H1 (cell line): ENCODE data around the gene ZC3H18. TPM values are rescaled to one million over a fixed set of nuclear protein-coding genes. Genes with fewer than 3 reads are reported as not detected.
A peak's percentile ranks its signal among the peaks of the same experiment; 100 is the strongest.

ENCODE experiments used
- CTCF ChIA-PET: fragments of 300-600 bp; sonication (Branson Sonifier 250); formaldehyde crosslinking; loops from one replicate; lab custom pipeline; 2021; ENCODE audit not compliant: partially characterized antibody; lab: Charles Lee
- POLR2A ChIA-PET: fragments of 300-600 bp; sonication (Branson Sonifier 250); formaldehyde crosslinking; loops from one replicate; lab custom pipeline; 2021; ENCODE audit warnings: inconsistent platforms; ENCODE audit not compliant: partially characterized antibody; lab: Charles Lee
- DNase-seq, 2 experiments: peaks; one replicate each; pipeline versions ENCODE4 v3.0.0 to v3.0.0-alpha.2; 2010 to 2022; ENCODE audit warnings: low spot score in 2 of 2, low read depth in 1 of 2, mixed read lengths in 1 of 2
- FAIRE-seq: peaks from 2 replicates; lab custom pipeline; 2011; peaks lifted over from hg19 to GRCh38; lab: Jason Lieb, UNC
- H2AFZ ChIP-seq: 2 replicates; pipeline ENCODE4 v1.8.1; 2012; ENCODE audit warnings: low read length, inconsistent platforms
- H2AK5ac ChIP-seq: 2 replicates; pipeline ENCODE4 v1.6.1; 2013; ENCODE audit warnings: low read depth, low read length
- H2BK120ac ChIP-seq: replicated peaks from 2 replicates; pipeline ENCODE3; 2013; ENCODE audit warnings: low read depth, low read length, inconsistent platforms
- H2BK12ac ChIP-seq: 2 replicates; pipeline ENCODE4 v1.6.1; 2013; ENCODE audit warnings: low read depth, low read length
- H2BK15ac ChIP-seq: 2 replicates; pipeline ENCODE4 v1.6.1; 2013; ENCODE audit warnings: low read length
- H2BK20ac ChIP-seq: 2 replicates; pipeline ENCODE4 v1.6.1; 2013; ENCODE audit warnings: low read length
- H2BK5ac ChIP-seq: 2 replicates; pipeline ENCODE4 v1.6.1; 2013; ENCODE audit warnings: low read depth, low read length
- H3K14ac ChIP-seq: 2 replicates; pipeline ENCODE4 v1.6.1; 2013; ENCODE audit warnings: inconsistent platforms; ENCODE audit not compliant: insufficient read length
- H3K18ac ChIP-seq: 2 replicates; pipeline ENCODE4 v1.6.1; 2013; ENCODE audit warnings: low read length; ENCODE audit errors: extremely low read depth
- H3K23ac ChIP-seq: 2 replicates; pipeline ENCODE4 v1.6.1; 2013; ENCODE audit warnings: inconsistent platforms; ENCODE audit not compliant: insufficient read length
- H3K23me2 ChIP-seq: 2 replicates; pipeline ENCODE4 v1.6.1; 2013; ENCODE audit warnings: low read depth, low read length
- H3K27ac ChIP-seq: 2 replicates; pipeline ENCODE4 v1.6.1; 2011; ENCODE audit warnings: low read depth, low read length, inconsistent platforms
- H3K27me3 ChIP-seq, 4 experiments: replicated peaks in 1 of 4; 1 replicate in 1 of 4; 2 replicates in 3 of 4; pipeline versions ENCODE4 v1.6.1 to v1.8.1; 2011 to 2013; ENCODE audit warnings: low read length in 3 of 4, mild to moderate bottlenecking in 3 of 4, inconsistent platforms in 2 of 4, mixed read lengths in 2 of 4, moderate library complexity in 1 of 4; ENCODE audit not compliant: control insufficient read depth in 3 of 4, insufficient read depth in 3 of 4; ENCODE audit errors: extremely low read depth in 1 of 4
- H3K36me3 ChIP-seq, 4 experiments: 2 replicates each; pipeline versions ENCODE4 v1.6.1 to v1.8.1; 2011 to 2013; ENCODE audit warnings: mild to moderate bottlenecking in 4 of 4, low read length in 3 of 4, moderate library complexity in 2 of 4, control low read depth in 1 of 4, inconsistent platforms in 1 of 4; ENCODE audit not compliant: insufficient read depth in 4 of 4, control insufficient read depth in 2 of 4
- H3K4ac ChIP-seq: replicated peaks from 2 replicates; pipeline ENCODE3; 2013; ENCODE audit warnings: low read length, low read depth, mixed read lengths, inconsistent platforms; ENCODE audit not compliant: insufficient read length
- H3K4me1 ChIP-seq, 4 experiments: replicated peaks in 1 of 4; 1 replicate in 1 of 4; 2 replicates in 3 of 4; pipeline versions ENCODE4 v1.6.1 to v1.8.1; 2011 to 2013; ENCODE audit warnings: low read length in 3 of 4, inconsistent platforms in 2 of 4, mixed read lengths in 1 of 4; ENCODE audit not compliant: insufficient read depth in 4 of 4, control insufficient read depth in 3 of 4
- H3K4me2 ChIP-seq, 2 experiments: 2 replicates each; pipeline versions ENCODE4 v1.6.1 to v1.8.1; 2011 to 2013; ENCODE audit warnings: low read depth in 2 of 2, low read length in 2 of 2, control low read depth in 1 of 2, inconsistent platforms in 1 of 2, mild to moderate bottlenecking in 1 of 2; ENCODE audit not compliant: insufficient read depth in 1 of 2
- H3K4me3 ChIP-seq, 4 experiments: fragments of 200-600, 300-600 bp in 1 of 4; sonication (generic), shearing (Covaris generic), sonication (Bioruptor Twin) in 1 of 4; 2 replicates each; pipeline versions ENCODE4 v1.5.1 to v1.8.1; 2011 to 2016; ENCODE audit warnings: low read length in 4 of 4, low read depth in 3 of 4, control low read depth in 2 of 4, inconsistent platforms in 2 of 4, mild to moderate bottlenecking in 2 of 4, mixed read lengths in 1 of 4, moderate library complexity in 1 of 4; ENCODE audit not compliant: insufficient read depth in 2 of 4; ENCODE audit errors: extremely low read depth in 1 of 4
- H3K56ac ChIP-seq: replicated peaks from 2 replicates; pipeline ENCODE3; 2013; ENCODE audit warnings: low read depth, mild to moderate bottlenecking, mixed read lengths, low read length, inconsistent platforms; ENCODE audit not compliant: insufficient read length
- H3K79me1 ChIP-seq: 2 replicates; pipeline ENCODE4 v1.6.1; 2013; ENCODE audit warnings: low read depth, low read length, control low read depth
- H3K79me2 ChIP-seq, 2 experiments: 2 replicates each; pipeline versions ENCODE4 v1.6.1 to v1.8.1; 2012 to 2013; ENCODE audit warnings: low read length in 2 of 2, mild to moderate bottlenecking in 2 of 2, inconsistent platforms in 1 of 2; ENCODE audit not compliant: insufficient read depth in 2 of 2, control insufficient read depth in 1 of 2
- H3K9ac ChIP-seq, 4 experiments: replicated peaks in 1 of 4; 1 replicate in 1 of 4; 2 replicates in 3 of 4; pipeline versions ENCODE4 v1.6.1 to v1.8.1; 2011 to 2013; ENCODE audit warnings: low read depth in 3 of 4, low read length in 3 of 4, control low read depth in 2 of 4, mild to moderate bottlenecking in 2 of 4, moderate library complexity in 2 of 4, inconsistent platforms in 1 of 4; ENCODE audit errors: extremely low read depth in 1 of 4
- H3K9me3 ChIP-seq, 2 experiments: 2 replicates each; pipeline versions ENCODE4 v1.6.1 to v1.8.1; 2012 to 2013; ENCODE audit warnings: mild to moderate bottlenecking in 2 of 2, moderate library complexity in 2 of 2, control low read depth in 1 of 2, inconsistent platforms in 1 of 2, low read depth in 1 of 2, low read length in 1 of 2, mixed read lengths in 1 of 2; ENCODE audit not compliant: insufficient read depth in 2 of 2
- H4K20me1 ChIP-seq, 2 experiments: replicated peaks in 1 of 2; 2 replicates each; pipeline versions ENCODE3 to v1.8.1; 2011 to 2013; ENCODE audit warnings: inconsistent platforms in 2 of 2, low read length in 2 of 2, mild to moderate bottlenecking in 1 of 2; ENCODE audit not compliant: insufficient read depth in 2 of 2, control insufficient read depth in 1 of 2
- H4K5ac ChIP-seq: 2 replicates; pipeline ENCODE4 v1.6.1; 2013; ENCODE audit warnings: low read length, low read depth, mixed read lengths, inconsistent platforms; ENCODE audit not compliant: insufficient read length
- H4K8ac ChIP-seq: 2 replicates; pipeline ENCODE4 v1.8.0; 2013; ENCODE audit warnings: mild to moderate bottlenecking, moderate library complexity, low read length, inconsistent platforms; ENCODE audit not compliant: insufficient read depth; ENCODE audit errors: extremely low read depth
- H4K91ac ChIP-seq: replicated peaks from 2 replicates; pipeline ENCODE3; 2013; ENCODE audit warnings: low read length, mixed read lengths, inconsistent platforms; ENCODE audit not compliant: insufficient read length
- FOSL1 ChIP-seq: IDR thresholded peaks from 2 replicates; pipeline ENCODE4 v1.6.1; 2011; ENCODE audit warnings: mild to moderate bottlenecking, low read depth, low read length, moderate library complexity; ENCODE audit not compliant: insufficient read depth
- TCF12 ChIP-seq: IDR thresholded peaks from 2 replicates; pipeline ENCODE4 v1.6.1; 2011; ENCODE audit warnings: low read depth, mild to moderate bottlenecking, low read length
- TEAD4 ChIP-seq: IDR thresholded peaks from 2 replicates; pipeline ENCODE4 v1.6.1; 2012; ENCODE audit warnings: low read depth, low read length, inconsistent platforms, mixed read lengths
- WGBS, 2 experiments: shearing (Covaris generic) in 1 of 2; methylation state at CpG; one replicate each; pipeline versions ENCODE4 v1.1.6 to v1.1.7; 2013 to 2015; ENCODE audit warnings: low lambda C conversion rate in 2 of 2, mixed read lengths in 2 of 2, inconsistent platforms in 1 of 2, low coverage in 1 of 2, missing lambda C conversion rate in 1 of 2; ENCODE audit not compliant: insufficient replicate concordance in 2 of 2, insufficient coverage in 1 of 2, insufficient read length in 1 of 2; ENCODE audit errors: extremely low coverage in 1 of 2, missing lambda C conversion rate in 1 of 2; 5-methylcytosine and 5-hydroxymethylcytosine counted together
- polyA plus RNA-seq, 7 experiments: library from polyadenylated mRNA; depleted of rRNA in 3 of 7; stranded (reverse) in 5 of 7; unstranded in 2 of 7; fragments of >200 nt in 5 of 7; fragments of 200-250 nt in 2 of 7; gene quantifications; 1 replicate in 5 of 7; 2 replicates in 1 of 7; 4 replicates in 1 of 7; pipeline versions ENCODE4 v1.2.1 to v1.2.3, GENCODE V29; 2011 to 2013; ENCODE audit warnings: missing spikeins in 2 of 7, mixed read lengths in 2 of 7
- total RNA-seq: library from RNA; stranded (reverse); fragmentation: NEBNext Ultra II Directional; extraction: Animal tissue kit (Norgen Biotek cat#: 25700); gene quantifications from 2 replicates; pipeline ENCODE4 v1.2.1, GENCODE V29; 2021
- TF ChIP-seq, protein P1 (sequence below), 3 experiments: IDR thresholded peaks; 1 replicate in 2 of 3; 2 replicates in 1 of 3; pipeline versions ENCODE4 v1.5.1 to v1.6.1; 2011; ENCODE audit warnings: low read length in 3 of 3, mild to moderate bottlenecking in 3 of 3, inconsistent platforms in 2 of 3, low read depth in 1 of 3, moderate library complexity in 1 of 3; ENCODE audit not compliant: insufficient read depth in 1 of 3; ENCODE audit errors: control extremely low read depth in 1 of 3

ZC3H18 gene
- total and polyA plus RNA-seq, 2 of the 8 experiments (the other 6 are each of a cell fraction or from before 2014, with no cell fraction given), result 12.1 to 73.2 TPM

DNA sequence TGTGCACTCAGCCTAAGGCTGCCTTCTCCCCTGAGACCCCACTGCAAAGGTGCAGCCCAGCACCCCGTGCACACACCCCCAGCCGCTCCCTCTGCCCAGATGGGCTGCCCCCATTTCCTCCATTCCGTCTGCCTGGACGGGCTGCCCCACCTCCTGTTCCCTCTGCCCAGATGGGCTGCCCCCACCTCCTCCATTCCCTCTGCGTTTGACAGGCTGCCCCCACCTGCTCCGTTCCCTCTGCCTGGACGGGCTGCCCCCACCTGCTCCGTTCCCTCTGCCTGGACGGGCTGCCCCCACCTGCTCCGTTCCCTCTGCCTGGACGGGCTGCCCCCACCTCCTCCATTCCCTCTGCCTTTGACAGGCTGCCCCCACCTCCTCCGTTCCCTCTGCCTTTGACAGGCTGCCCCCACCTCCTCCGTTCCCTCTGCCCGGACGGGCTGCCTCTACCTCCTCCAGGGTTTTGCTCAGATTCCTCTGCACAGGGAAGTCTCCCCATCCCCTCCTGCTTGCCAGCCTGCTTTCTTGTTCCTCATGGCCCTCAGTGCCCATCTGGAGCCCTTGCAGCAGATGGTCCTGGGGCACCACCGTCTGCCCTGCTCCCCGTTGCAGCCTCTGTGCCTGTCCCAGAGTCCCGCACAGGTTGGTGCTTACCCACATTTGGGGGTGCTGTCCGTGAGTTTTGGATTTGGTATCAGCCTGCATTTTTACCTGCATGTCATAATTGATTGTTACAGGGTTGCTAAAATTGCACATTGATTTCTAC, 44.8 kb downstream of the ZC3H18 start:
- H4K8ac ChIP-seq, result peak overlapping the region; percentile 57; the same call in 1 of the 2 replicates
- no peak overlapping the region for H3K4me2 ChIP-seq
- H4K20me1 ChIP-seq, result peaks cover 22 to 28% of the 10 kb centered on the region in 2 experiments
- H3K79me1 ChIP-seq, result peaks cover 24% of the 10 kb centered on the region
- H2BK5ac ChIP-seq, result no peak overlapping the region
- no peak overlapping the region for H4K5ac ChIP-seq
- no peak overlapping the region for H3K4me3 ChIP-seq
- H3K36me3 ChIP-seq, result peaks cover 0 to 16% (median 2%) of the 10 kb centered on the region in 4 experiments; a peak in 5 of 8 replicates
- no peak overlapping the region for H2BK12ac ChIP-seq
- no peak overlapping the region for H3K27ac ChIP-seq
- H3K14ac ChIP-seq, result no peak overlapping the region
- no peak overlapping the region for H3K4ac ChIP-seq
- H3K27me3 ChIP-seq, result no peaks in the 10 kb centered on the region
- FAIRE-seq (no peak), DNase-seq (no peak)
- peaks cover 5% of the 10 kb centered on the region; the same call in 1 of the 2 replicates for H3K23me2 ChIP-seq
- no peak for TF ChIP-seq TCF12
- no peak for TF ChIP-seq TEAD4
- TF ChIP-seq, protein P1, sequence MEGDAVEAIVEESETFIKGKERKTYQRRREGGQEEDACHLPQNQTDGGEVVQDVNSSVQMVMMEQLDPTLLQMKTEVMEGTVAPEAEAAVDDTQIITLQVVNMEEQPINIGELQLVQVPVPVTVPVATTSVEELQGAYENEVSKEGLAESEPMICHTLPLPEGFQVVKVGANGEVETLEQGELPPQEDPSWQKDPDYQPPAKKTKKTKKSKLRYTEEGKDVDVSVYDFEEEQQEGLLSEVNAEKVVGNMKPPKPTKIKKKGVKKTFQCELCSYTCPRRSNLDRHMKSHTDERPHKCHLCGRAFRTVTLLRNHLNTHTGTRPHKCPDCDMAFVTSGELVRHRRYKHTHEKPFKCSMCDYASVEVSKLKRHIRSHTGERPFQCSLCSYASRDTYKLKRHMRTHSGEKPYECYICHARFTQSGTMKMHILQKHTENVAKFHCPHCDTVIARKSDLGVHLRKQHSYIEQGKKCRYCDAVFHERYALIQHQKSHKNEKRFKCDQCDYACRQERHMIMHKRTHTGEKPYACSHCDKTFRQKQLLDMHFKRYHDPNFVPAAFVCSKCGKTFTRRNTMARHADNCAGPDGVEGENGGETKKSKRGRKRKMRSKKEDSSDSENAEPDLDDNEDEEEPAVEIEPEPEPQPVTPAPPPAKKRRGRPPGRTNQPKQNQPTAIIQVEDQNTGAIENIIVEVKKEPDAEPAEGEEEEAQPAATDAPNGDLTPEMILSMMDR (IDR thresholded peaks at IDR 0.05; ENCODE audit: control extremely low read depth in 1 of 3, insufficient read depth in 1 of 3, low read depth in 1 of 3, low read length in 3 of 3), result no peak
- no peak for TF ChIP-seq FOSL1
- H3K9me3 ChIP-seq, result no peaks in the 10 kb centered on the region
- no peak overlapping the region; a peak in 1 of 7 replicates for H3K9ac ChIP-seq
- no peak overlapping the region for H4K91ac ChIP-seq
- H3K56ac ChIP-seq, result no peak overlapping the region
- CTCF ChIA-PET, result interaction anchor here (0.8 to 6.1 kb wide), 2 partner anchors 13 to 54 kb away, joined by 3 to 89 read pairs; no protein-coding TSS in a partner anchor
- no peak overlapping the region for H2AK5ac ChIP-seq
- H3K18ac ChIP-seq, result no peak overlapping the region
- POLR2A ChIA-PET, result no interaction called here
- WGBS, 2 experiments, result 87% methylated on average over 19 of the region's 19 CpGs; no CpG with 5 or more reads in 1 of the 2 experiments
- H3K4me1 ChIP-seq, result peaks cover 0 to 10% (median 7%) of the 10 kb centered on the region in 4 experiments; a peak in 3 of 7 replicates
- H3K79me2 ChIP-seq, result peaks cover 0 to 15% of the 10 kb centered on the region in 2 experiments; a peak in 1 of 4 replicates
- no peak overlapping the region for H3K23ac ChIP-seq
- H2BK15ac ChIP-seq, result no peak overlapping the region
- H2BK20ac ChIP-seq, result no peak overlapping the region
- no peak overlapping the region for H2AFZ ChIP-seq
- H2BK120ac ChIP-seq, result no peak overlapping the region
